Measurements from ENCODE around the gene PPIG. TPM values are rescaled to one million over a fixed set of nuclear protein-coding genes. Genes with fewer than 3 reads are reported as not detected.

Gene PPIG
- total and polyA plus RNA-seq, 2 donors (not counting 1 experiment from before 2014, with no cell fraction given) = 21.5 to 78.6 TPM

DNA sequence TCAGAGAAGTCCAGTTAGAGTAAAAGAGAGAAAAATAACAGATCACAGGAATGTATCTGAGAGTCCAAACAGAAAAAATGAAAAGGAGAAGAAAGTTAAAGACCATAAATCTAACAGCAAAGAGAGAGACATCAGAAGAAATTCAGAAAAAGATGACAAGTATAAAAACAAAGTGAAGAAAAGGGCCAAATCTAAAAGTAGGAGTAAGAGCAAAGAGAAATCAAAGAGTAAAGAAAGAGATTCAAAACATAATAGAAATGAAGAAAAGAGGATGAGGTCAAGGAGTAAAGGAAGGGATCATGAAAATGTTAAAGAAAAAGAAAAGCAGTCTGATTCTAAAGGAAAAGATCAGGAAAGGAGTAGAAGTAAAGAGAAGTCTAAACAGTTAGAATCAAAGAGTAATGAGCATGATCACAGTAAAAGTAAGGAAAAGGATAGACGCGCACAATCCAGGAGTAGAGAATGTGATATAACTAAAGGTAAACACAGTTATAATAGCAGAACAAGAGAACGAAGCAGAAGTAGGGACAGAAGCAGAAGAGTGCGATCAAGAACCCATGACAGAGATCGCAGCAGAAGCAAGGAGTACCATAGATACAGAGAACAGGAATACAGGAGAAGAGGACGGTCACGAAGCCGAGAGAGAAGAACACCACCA is 52.4 kb downstream of the PPIG start:
- Histone ChIP-seq H4K20me1 (ENCODE audit: control insufficient read depth, insufficient read depth, low read length, poor library complexity, severe bottlenecking) (peaks cover 8% of the 10 kb centered on the region), H3K9ac (ENCODE audit: low read length) (no peak overlapping the region), H3K27me3 (replicated peaks in 1 of 4; ENCODE audit: control extremely low read depth in 1 of 4, control insufficient read depth in 3 of 4, insufficient read depth in 4 of 4, low read length in 3 of 4) (no peaks in the 10 kb centered on the region), H3K4me3 (ENCODE audit: control extremely low read depth in 1 of 5, extremely low read depth in 1 of 5, insufficient read depth in 1 of 5, low read depth in 2 of 5, low read length in 4 of 5) (no peak overlapping the region), H3K4me1 (ENCODE audit: control insufficient read depth in 2 of 2, insufficient read depth in 2 of 2, low read length in 2 of 2) (no peaks in the 10 kb centered on the region), H3K27ac (ENCODE audit: low read length in 2 of 2) (no peak overlapping the region), H2AFZ (ENCODE audit: insufficient read depth, low read depth, low read length, poor library complexity, severe bottlenecking) (no peak overlapping the region), H3K4me2 (replicated peaks; ENCODE audit: low read depth, low read length, poor library complexity, severe bottlenecking) (no peak overlapping the region), H3K9me3 (ENCODE audit: control extremely low read depth in 1 of 3, control insufficient read depth in 2 of 3, insufficient read depth in 1 of 3, low read length in 2 of 3) (no peaks in the 10 kb centered on the region), H3K79me2 (ENCODE audit: control insufficient read depth, insufficient read depth, low read length) (no peaks in the 10 kb centered on the region), H3K36me3 (replicated peaks in 1 of 2; ENCODE audit: control extremely low read depth in 1 of 2, control insufficient read depth in 1 of 2, extremely low read depth in 1 of 2, insufficient read depth in 2 of 2, low read length in 1 of 2) (peaks cover 3 to 50% of the 10 kb centered on the region in 2 experiments)
- Mint-ChIP-seq H3K4me3 (no peak overlapping the region), H3K27me3 (no peaks in the 10 kb centered on the region), H3K9me3 (ENCODE audit: insufficient read depth) (no peaks in the 10 kb centered on the region), H3K4me1 (no peaks in the 10 kb centered on the region), H3K27ac (no peak overlapping the region)
- no peak for ATAC-seq (ENCODE audit: low read depth)
- TF ChIP-seq, protein P1, sequence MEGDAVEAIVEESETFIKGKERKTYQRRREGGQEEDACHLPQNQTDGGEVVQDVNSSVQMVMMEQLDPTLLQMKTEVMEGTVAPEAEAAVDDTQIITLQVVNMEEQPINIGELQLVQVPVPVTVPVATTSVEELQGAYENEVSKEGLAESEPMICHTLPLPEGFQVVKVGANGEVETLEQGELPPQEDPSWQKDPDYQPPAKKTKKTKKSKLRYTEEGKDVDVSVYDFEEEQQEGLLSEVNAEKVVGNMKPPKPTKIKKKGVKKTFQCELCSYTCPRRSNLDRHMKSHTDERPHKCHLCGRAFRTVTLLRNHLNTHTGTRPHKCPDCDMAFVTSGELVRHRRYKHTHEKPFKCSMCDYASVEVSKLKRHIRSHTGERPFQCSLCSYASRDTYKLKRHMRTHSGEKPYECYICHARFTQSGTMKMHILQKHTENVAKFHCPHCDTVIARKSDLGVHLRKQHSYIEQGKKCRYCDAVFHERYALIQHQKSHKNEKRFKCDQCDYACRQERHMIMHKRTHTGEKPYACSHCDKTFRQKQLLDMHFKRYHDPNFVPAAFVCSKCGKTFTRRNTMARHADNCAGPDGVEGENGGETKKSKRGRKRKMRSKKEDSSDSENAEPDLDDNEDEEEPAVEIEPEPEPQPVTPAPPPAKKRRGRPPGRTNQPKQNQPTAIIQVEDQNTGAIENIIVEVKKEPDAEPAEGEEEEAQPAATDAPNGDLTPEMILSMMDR (IDR thresholded peaks at IDR 0.05) = peak; percentile 9
- TF ChIP-seq EZH2 (IDR thresholded peaks at IDR 0.05; ENCODE audit: borderline replicate concordance, insufficient read depth, low read depth, low read length, poor library complexity, severe bottlenecking) = no peak
- no peak for DNase-seq
- intact Hi-C loops (cut with micrococcal nuclease) = no loop called here
- WGBS (ENCODE audit: insufficient coverage) = 100% methylated on average over 3 of the region's 8 CpGs
- ChIA-PET POLR2A (no interaction called here), CTCF (no interaction called here)

DNA sequence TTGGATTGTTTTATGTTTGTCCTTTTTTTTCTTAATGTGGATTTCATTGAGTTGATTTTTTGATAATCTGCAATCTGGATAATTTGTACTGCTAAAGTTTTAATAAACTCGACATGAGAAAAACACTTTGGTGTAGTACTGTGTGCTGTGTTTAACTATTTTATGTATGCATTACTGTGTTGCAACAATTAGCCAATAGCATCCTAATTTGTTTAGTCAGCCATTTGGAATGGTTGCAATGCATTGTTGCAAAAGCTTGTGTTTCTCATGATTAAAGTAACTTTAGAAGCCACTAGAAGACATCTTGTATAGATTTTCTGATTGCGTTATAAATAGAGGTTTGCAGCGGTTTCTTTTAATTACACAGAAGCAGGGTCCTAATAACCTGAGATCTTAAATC is 53.5 kb downstream of the PPIG start:
- no peak for ATAC-seq (ENCODE audit: low read depth)

More for the DNA sequence above, 53.5 kb downstream of the PPIG start:
- no peak overlapping the region for H3K4me3 Mint-ChIP-seq
- peaks cover 3 to 44% of the 10 kb centered on the region in 2 experiments for H3K36me3 ChIP-seq (replicated peaks in 1 of 2; ENCODE audit: control extremely low read depth in 1 of 2, control insufficient read depth in 1 of 2, extremely low read depth in 1 of 2, insufficient read depth in 2 of 2, low read length in 1 of 2)
- H3K9ac ChIP-seq (ENCODE audit: low read length) = no peak overlapping the region
- H3K9me3 ChIP-seq (ENCODE audit: control extremely low read depth in 1 of 3, control insufficient read depth in 2 of 3, insufficient read depth in 1 of 3, low read length in 2 of 3) = no peaks in the 10 kb centered on the region
- H3K4me1 ChIP-seq (ENCODE audit: control insufficient read depth in 2 of 2, insufficient read depth in 2 of 2, low read length in 2 of 2) = no peaks in the 10 kb centered on the region
- H3K27ac ChIP-seq (ENCODE audit: low read length in 2 of 2) = no peak overlapping the region
- H3K4me2 ChIP-seq (replicated peaks; ENCODE audit: low read depth, low read length, poor library complexity, severe bottlenecking) = no peak overlapping the region
- POLR2A ChIA-PET = no interaction called here
- no peak overlapping the region for H3K27ac Mint-ChIP-seq
- H2AFZ ChIP-seq (ENCODE audit: insufficient read depth, low read depth, low read length, poor library complexity, severe bottlenecking) = no peak overlapping the region
- H3K79me2 ChIP-seq (ENCODE audit: control insufficient read depth, insufficient read depth, low read length) = no peaks in the 10 kb centered on the region
- no peaks in the 10 kb centered on the region for H3K27me3 ChIP-seq (replicated peaks in 1 of 4; ENCODE audit: control extremely low read depth in 1 of 4, control insufficient read depth in 3 of 4, insufficient read depth in 4 of 4, low read length in 3 of 4)
- no peaks in the 10 kb centered on the region for H3K27me3 Mint-ChIP-seq
- H3K4me3 ChIP-seq (ENCODE audit: control extremely low read depth in 1 of 5, extremely low read depth in 1 of 5, insufficient read depth in 1 of 5, low read depth in 2 of 5, low read length in 4 of 5) = no peak overlapping the region
- no peaks in the 10 kb centered on the region for H3K9me3 Mint-ChIP-seq (ENCODE audit: insufficient read depth)
- no peaks in the 10 kb centered on the region for H3K4me1 Mint-ChIP-seq
- DNase-seq = no peak
- CTCF ChIA-PET = no interaction called here
- intact Hi-C loops (cut with micrococcal nuclease) = no loop called here
- H4K20me1 ChIP-seq (ENCODE audit: control insufficient read depth, insufficient read depth, low read length, poor library complexity, severe bottlenecking) = peaks cover 8% of the 10 kb centered on the region
- no peak for TF ChIP-seq EZH2 (IDR thresholded peaks at IDR 0.05; ENCODE audit: borderline replicate concordance, insufficient read depth, low read depth, low read length, poor library complexity, severe bottlenecking)
- TF ChIP-seq, protein P1 (IDR thresholded peaks at IDR 0.05) = no peak
- no CpG with 5 or more reads among the region's 3 CpGs for WGBS (ENCODE audit: insufficient coverage)

Measured in B cell (primary cell).